Nephron progenitor cell (in vitro differentiated cells): ENCODE data around the gene CCDC34.
"Not testable (repeated sequence)": the region's sequence is repeated elsewhere in the genome, so short reads cannot be mapped to it uniquely, and the experiment has no call there.

Experiments
- DNase-seq: peaks from one replicate; pipeline ENCODE4 v3.0.0; 2021
- H3K27ac Mint-ChIP-seq: 2 replicates; pipeline ENCODE4 v1.8.0; 2021; ENCODE audit warnings: mild to moderate bottlenecking, moderate library complexity, mixed read lengths
- H3K27me3 Mint-ChIP-seq: 2 replicates; pipeline ENCODE4 v1.8.0; 2021; ENCODE audit warnings: mild to moderate bottlenecking, low read depth, mixed read lengths; ENCODE audit not compliant: poor library complexity
- H3K36me3 Mint-ChIP-seq: 2 replicates; pipeline ENCODE4 v1.8.0; 2021; ENCODE audit warnings: low read depth, mixed read lengths
- H3K4me1 Mint-ChIP-seq: 2 replicates; pipeline ENCODE4 v1.8.0; 2021; ENCODE audit warnings: mixed read lengths
- H3K4me3 Mint-ChIP-seq: 2 replicates; pipeline ENCODE4 v1.8.0; 2021; ENCODE audit warnings: mild to moderate bottlenecking, moderate library complexity, mixed read lengths
- H3K9me3 Mint-ChIP-seq: 2 replicates; pipeline ENCODE4 v1.8.0; 2021; ENCODE audit warnings: mild to moderate bottlenecking, moderate library complexity, mixed read lengths
- TF ChIP-seq, protein P1 (sequence below): fragments of 200-600 bp; sonication (generic); IDR thresholded peaks from 2 replicates; pipeline ENCODE4 v1.5.0; 2021; ENCODE audit warnings: antibody characterized with exemption

CCDC34 gene

DNA sequence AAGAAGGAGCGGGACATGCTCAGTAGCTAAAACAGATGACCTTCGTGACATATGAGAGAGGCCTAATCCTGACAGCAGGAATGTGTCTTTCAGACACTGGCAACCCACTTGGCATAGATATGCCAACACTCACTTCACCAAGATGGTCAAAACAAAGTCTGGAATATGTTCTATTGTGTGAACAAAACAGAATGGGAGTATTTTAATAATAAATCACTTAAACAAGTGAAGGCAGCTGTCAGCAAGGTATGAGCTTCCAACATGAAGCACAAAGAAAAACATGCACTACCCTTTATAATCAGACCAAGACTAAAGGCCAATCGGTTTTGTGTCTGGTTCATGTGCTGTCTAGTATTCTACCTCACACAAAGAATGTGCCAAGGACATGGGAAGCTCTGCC is 23.1 kb downstream of the CCDC34 start:
- peaks cover 79% of the 10 kb centered on the region for H3K36me3 Mint-ChIP-seq
- H3K4me1 Mint-ChIP-seq = no peaks in the 10 kb centered on the region
- no peaks in the 10 kb centered on the region for H3K27me3 Mint-ChIP-seq
- peaks cover 22% of the 10 kb centered on the region for H3K9me3 Mint-ChIP-seq
- H3K4me3 Mint-ChIP-seq = no peak overlapping the region
- H3K27ac Mint-ChIP-seq = peak overlapping the region; percentile 77
- DNase-seq = no peak
- TF ChIP-seq, protein P1, sequence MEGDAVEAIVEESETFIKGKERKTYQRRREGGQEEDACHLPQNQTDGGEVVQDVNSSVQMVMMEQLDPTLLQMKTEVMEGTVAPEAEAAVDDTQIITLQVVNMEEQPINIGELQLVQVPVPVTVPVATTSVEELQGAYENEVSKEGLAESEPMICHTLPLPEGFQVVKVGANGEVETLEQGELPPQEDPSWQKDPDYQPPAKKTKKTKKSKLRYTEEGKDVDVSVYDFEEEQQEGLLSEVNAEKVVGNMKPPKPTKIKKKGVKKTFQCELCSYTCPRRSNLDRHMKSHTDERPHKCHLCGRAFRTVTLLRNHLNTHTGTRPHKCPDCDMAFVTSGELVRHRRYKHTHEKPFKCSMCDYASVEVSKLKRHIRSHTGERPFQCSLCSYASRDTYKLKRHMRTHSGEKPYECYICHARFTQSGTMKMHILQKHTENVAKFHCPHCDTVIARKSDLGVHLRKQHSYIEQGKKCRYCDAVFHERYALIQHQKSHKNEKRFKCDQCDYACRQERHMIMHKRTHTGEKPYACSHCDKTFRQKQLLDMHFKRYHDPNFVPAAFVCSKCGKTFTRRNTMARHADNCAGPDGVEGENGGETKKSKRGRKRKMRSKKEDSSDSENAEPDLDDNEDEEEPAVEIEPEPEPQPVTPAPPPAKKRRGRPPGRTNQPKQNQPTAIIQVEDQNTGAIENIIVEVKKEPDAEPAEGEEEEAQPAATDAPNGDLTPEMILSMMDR = no peak

DNA sequence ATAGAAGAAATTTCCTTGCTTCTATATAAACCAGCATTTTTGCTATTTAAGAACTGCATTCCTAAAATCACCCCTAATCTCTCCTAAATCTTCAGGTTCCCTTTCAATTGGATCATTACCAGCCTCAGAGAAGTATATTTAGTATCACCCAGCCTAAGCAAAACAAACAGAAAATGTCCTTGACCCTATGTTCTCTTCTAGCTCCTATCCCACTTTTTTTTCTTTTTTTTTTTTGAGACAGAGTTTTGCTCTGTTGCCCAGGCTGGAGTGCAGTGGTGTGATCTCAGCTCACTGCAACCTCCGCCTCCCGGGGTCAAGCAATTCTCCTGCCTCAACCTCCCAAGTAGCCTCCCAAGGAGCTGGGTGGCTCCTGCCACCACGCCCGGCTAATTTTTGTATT is 28.3 kb downstream of the CCDC34 start:
- not testable (repeated sequence) for DNase-seq, H3K4me3 Mint-ChIP-seq, H3K9me3 Mint-ChIP-seq, H3K27me3 Mint-ChIP-seq, H3K4me1 Mint-ChIP-seq
- Mint-ChIP-seq H3K27ac (peak overlapping the region; percentile 33), H3K36me3 (peaks cover 73% of the 10 kb centered on the region)

DNA sequence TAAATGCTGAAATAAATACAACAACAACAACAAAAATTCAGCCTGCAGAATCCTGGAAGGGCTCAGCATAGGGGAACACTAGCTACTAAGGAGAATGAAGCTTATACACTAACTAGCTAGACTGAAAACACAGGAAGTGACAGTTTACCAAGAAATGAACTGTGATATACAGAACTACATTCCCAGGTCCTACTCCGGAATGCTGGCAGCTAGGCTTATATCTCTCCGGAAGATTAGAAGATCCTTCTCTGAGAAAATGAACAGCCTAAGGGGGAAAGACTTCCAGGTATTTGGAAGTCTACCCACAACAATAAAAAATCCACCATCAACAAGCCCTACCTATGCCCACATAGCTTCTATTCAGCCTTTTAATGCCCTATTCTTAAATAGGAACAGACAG is 31.0 kb downstream of the CCDC34 start:
- no peaks in the 10 kb centered on the region for H3K27me3 Mint-ChIP-seq
- no peaks in the 10 kb centered on the region for H3K4me1 Mint-ChIP-seq
- TF ChIP-seq, protein P1 = no peak
- H3K36me3 Mint-ChIP-seq = peaks cover 78% of the 10 kb centered on the region
- H3K4me3 Mint-ChIP-seq = no peak overlapping the region
- H3K9me3 Mint-ChIP-seq = peaks cover 6% of the 10 kb centered on the region
- DNase-seq = no peak
- H3K27ac Mint-ChIP-seq = peak overlapping the region; percentile 11

DNA sequence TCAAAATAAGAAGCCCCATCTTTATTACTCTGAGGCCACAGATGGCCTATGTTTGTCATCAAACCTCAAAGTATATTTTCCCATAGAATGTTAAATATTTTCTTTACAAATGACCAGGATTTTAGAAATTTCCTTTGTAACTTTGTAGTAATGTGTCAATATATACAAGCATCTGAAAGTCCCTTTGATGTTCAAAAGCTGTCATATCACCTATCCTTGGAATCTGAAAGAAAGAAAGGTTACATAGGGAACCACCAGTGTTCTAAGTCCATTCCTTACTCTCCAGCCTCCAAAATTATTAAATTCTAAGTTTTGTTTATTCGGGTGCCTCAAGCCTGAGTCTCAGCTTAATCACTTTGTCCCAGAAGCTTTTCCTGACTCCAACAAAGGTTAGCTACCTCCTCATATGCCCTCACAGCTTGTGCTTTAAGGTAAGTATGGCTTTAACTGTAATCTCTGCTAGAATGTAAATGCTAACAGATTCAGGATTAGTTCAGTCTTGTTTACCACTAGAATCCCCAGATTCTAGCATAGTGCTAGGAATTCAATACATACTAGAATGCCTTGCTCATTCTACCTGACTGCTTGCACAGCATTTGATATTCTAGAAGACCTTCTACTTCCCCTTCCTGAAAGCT is 32.3 kb downstream of the CCDC34 start:
- no peak for DNase-seq
- TF ChIP-seq, protein P1 = no peak
- no peaks in the 10 kb centered on the region for H3K4me1 Mint-ChIP-seq
- peaks cover 79% of the 10 kb centered on the region for H3K36me3 Mint-ChIP-seq
- H3K27ac Mint-ChIP-seq = peak overlapping the region; percentile 13
- no peak overlapping the region for H3K4me3 Mint-ChIP-seq
- H3K9me3 Mint-ChIP-seq = peaks cover 18% of the 10 kb centered on the region
- peaks cover 4% of the 10 kb centered on the region for H3K27me3 Mint-ChIP-seq

DNA sequence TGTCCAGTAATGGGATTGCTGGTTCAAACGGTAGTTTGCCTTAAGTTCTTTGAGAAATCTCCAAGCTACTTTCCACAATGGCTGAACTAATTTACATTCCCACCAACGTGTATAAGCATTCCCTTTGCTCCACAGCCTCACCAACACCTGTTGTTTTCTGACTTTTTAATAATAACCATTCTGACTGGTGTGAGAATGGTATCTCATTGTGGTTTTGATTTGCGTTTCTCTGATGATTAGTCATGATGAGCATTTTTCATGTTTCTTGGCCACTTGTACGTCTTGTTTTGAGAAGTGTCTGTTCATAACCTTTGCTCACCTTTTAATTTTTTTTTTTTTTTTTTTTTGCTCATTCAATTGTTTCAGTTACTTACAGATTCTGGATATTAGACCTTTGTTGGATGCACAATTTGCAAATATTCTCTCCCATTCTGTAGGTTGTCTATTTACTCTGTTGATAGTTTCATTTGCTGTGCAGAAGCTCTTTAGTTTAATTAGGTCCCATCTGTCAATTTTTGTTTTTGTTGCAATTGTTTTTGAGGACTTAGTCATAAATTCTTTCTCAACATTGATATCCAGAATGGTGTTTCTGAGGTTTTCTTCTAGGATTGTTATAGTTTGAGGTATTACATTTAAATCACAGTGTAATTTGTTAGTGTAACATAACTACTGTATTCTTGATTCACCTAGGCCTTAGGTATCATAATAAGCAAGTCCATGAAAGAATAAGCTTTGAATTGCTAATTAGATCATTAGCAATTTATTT is 33.0 kb downstream of the CCDC34 start:
- Mint-ChIP-seq H3K27me3 (peaks cover 4% of the 10 kb centered on the region), H3K36me3 (peaks cover 79% of the 10 kb centered on the region), H3K4me1 (no peaks in the 10 kb centered on the region), H3K27ac (no peak overlapping the region), H3K4me3 (no peak overlapping the region), H3K9me3 (peaks cover 25% of the 10 kb centered on the region)
- DNase-seq = no peak
- TF ChIP-seq, protein P1 = no peak

DNA sequence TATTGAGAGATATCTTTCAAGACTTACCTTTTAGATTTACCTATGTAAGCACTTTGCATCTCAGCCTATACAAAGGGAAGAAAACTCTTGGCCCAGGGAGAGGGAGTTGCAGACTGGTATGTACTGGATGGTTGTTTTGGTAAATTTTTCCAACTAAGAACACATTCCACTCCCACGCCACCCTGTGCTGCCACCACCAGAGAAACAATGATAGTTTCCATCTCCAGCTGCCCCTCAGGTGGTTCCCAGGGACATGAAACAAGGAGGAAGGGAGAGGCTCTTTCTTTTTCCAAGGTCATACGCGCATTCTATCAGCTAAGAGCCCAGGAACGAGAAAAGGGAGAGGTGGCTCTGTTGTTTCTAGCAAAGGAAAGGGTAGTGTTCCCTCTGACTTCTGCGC is 34.4 kb downstream of the CCDC34 start:
- no peak for DNase-seq
- Mint-ChIP-seq H3K9me3 (peaks cover 37% of the 10 kb centered on the region), H3K4me3 (no peak overlapping the region), H3K27me3 (peaks cover 4% of the 10 kb centered on the region), H3K36me3 (peaks cover 79% of the 10 kb centered on the region), H3K4me1 (no peaks in the 10 kb centered on the region), H3K27ac (peak overlapping the region; percentile 78)
- TF ChIP-seq, protein P1 = no peak

DNA sequence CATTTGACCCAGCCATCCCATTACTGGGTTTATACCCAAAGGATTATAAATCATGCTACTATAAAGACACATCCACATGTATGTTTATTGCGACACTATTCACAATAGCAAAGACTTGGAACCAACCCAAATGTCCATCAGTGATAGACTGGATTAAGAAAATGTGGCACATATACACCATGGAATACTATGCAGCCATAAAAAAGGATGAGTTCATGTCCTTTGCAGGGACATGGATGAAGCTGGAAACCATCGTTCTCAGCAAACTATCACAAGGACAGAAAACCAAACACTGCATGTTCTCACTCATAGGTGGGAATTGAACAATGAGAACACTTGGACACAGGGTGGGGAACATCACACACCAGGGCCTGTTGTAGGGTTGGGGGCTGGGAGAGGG is 36.0 kb downstream of the CCDC34 start:
- H3K27ac Mint-ChIP-seq, DNase-seq, H3K27me3 Mint-ChIP-seq, H3K4me1 Mint-ChIP-seq, H3K4me3 Mint-ChIP-seq: not testable (repeated sequence)
- peaks cover 50% of the 10 kb centered on the region for H3K9me3 Mint-ChIP-seq
- peaks cover 83% of the 10 kb centered on the region for H3K36me3 Mint-ChIP-seq

DNA sequence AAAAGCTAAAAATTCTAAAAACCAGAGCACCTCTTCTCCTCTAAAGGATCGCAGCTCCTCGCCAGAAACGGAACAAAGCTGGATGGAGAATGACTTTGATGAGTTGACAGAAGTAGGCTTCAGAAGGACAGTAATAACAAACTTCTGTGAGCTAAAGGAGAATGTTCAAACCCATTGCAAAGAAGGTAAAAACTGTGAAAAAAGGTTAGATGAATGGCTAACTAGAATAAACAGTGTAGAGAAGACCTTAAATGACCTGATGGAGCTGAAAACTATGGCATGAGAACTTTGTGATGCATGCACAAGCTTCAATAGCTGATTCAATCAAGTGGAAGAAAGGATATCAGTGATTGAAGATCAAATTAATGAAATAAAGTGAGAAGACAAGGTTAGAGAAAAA is 40.8 kb downstream of the CCDC34 start:
- H3K36me3 Mint-ChIP-seq = peaks cover 80% of the 10 kb centered on the region
- not testable (repeated sequence) for H3K27me3 Mint-ChIP-seq, H3K27ac Mint-ChIP-seq, DNase-seq, H3K4me3 Mint-ChIP-seq, H3K4me1 Mint-ChIP-seq
- peaks cover 63% of the 10 kb centered on the region for H3K9me3 Mint-ChIP-seq

DNA sequence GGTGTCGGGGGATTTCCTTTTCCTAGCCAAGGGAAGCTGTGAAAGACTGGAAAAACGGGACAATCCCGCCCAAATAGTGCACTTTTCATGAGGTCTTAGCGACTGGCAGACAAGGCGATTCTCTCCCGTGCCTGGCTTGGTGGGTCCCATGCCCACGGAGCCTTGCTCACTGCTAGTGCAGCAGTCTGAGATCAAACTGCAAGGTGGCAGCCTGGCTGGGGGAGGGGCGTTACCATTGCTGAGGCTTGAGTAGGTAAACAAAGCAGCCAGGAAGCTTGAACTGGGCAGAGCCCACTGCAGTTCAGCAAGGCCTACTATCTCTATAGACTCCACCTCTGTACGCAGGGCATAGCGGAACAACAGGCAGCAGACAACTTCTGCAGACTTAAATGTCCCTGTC is 41.7 kb downstream of the CCDC34 start:
- not testable (repeated sequence) for H3K27ac Mint-ChIP-seq, H3K4me3 Mint-ChIP-seq, H3K4me1 Mint-ChIP-seq, DNase-seq, H3K27me3 Mint-ChIP-seq
- H3K36me3 Mint-ChIP-seq = peaks cover 73% of the 10 kb centered on the region
- H3K9me3 Mint-ChIP-seq = peaks cover 55% of the 10 kb centered on the region
